HL-60 (cell line): Measurements from ENCODE around the gene CCR1.

ENCODE experiments used
- DNase-seq, 2 experiments: peaks; one replicate each; pipeline ENCODE4 v3.0.0-alpha.2; 2010 to 2020; ENCODE audit warnings: low read depth in 1 of 2, low spot score in 1 of 2
- H3K27ac ChIP-seq: fragments of 250-450 bp; sonication (Bioruptor Pico); replicated peaks from 2 replicates; pipeline ENCODE4 v1.5.1; 2020; ENCODE audit warnings: mild to moderate bottlenecking, moderate library complexity
- H3K27me3 ChIP-seq: fragments of 250-450 bp; sonication (Bioruptor Pico); 2 replicates; pipeline ENCODE4 v1.5.1; 2021; ENCODE audit warnings: mild to moderate bottlenecking, moderate library complexity; ENCODE audit not compliant: insufficient read depth, poor library complexity, severe bottlenecking
- H3K4me3 ChIP-seq: replicated peaks from 2 replicates; pipeline ENCODE4 v1.5.1; 2011; ENCODE audit warnings: mild to moderate bottlenecking, control low read depth, low read length; ENCODE audit not compliant: insufficient read depth
- GABPA ChIP-seq: IDR thresholded peaks from 2 replicates; pipeline ENCODE4 v1.6.1; 2012; ENCODE audit warnings: low read depth
- POLR2AphosphoS5 ChIP-seq: IDR thresholded peaks from 2 replicates; pipeline ENCODE4 v1.6.1; 2012; ENCODE audit warnings: low read depth
- SPI1 ChIP-seq: IDR thresholded peaks from 2 replicates; pipeline ENCODE4 v1.6.1; 2012; ENCODE audit warnings: low read depth, mild to moderate bottlenecking, borderline replicate concordance
- TF ChIP-seq, protein P1 (sequence below): IDR thresholded peaks from 2 replicates; pipeline ENCODE4 v1.6.1; 2012; ENCODE audit warnings: low read depth; ENCODE audit not compliant: insufficient replicate concordance
- TF ChIP-seq, protein P2 (sequence below): IDR thresholded peaks from one replicate; pipeline ENCODE4 v1.5.1; 2011; ENCODE audit warnings: low read length, control low read depth, inconsistent platforms; ENCODE audit not compliant: insufficient read depth

CCR1 gene

DNA sequence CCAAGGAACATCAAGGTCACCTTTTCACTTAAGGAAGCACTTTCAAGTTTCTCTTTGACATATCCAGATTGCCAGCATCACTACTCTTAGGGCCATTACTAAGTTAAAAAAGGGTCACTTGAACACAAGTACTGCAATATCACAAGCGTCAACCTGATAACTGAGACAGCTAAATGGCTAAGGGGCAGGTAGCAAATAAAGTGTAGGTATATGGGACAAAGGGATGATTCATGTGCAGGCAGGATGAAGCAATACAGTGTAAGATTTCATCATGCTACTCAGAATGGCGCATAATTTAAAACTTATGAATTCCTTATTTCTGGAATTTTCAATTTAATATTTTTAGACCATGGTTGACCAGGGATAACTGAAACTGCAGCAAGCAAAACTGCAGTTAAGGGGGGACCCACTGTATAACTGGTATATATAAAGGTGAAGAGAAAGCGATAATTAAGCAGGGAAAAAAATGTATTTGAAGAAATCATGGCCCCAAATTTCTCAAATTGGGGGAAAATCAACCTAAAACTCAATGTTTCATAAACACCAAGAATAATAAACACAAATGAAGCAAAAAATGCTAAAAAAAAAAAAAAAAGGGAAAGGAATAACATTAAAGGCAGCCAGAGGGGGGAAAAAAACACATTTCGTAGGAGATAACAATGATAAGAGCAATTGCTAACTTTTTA lies 13.1 kb downstream of the CCR1 start:
- H3K27me3 ChIP-seq = no peaks in the 10 kb centered on the region
- DNase-seq = no peak
- TF ChIP-seq, protein P1, sequence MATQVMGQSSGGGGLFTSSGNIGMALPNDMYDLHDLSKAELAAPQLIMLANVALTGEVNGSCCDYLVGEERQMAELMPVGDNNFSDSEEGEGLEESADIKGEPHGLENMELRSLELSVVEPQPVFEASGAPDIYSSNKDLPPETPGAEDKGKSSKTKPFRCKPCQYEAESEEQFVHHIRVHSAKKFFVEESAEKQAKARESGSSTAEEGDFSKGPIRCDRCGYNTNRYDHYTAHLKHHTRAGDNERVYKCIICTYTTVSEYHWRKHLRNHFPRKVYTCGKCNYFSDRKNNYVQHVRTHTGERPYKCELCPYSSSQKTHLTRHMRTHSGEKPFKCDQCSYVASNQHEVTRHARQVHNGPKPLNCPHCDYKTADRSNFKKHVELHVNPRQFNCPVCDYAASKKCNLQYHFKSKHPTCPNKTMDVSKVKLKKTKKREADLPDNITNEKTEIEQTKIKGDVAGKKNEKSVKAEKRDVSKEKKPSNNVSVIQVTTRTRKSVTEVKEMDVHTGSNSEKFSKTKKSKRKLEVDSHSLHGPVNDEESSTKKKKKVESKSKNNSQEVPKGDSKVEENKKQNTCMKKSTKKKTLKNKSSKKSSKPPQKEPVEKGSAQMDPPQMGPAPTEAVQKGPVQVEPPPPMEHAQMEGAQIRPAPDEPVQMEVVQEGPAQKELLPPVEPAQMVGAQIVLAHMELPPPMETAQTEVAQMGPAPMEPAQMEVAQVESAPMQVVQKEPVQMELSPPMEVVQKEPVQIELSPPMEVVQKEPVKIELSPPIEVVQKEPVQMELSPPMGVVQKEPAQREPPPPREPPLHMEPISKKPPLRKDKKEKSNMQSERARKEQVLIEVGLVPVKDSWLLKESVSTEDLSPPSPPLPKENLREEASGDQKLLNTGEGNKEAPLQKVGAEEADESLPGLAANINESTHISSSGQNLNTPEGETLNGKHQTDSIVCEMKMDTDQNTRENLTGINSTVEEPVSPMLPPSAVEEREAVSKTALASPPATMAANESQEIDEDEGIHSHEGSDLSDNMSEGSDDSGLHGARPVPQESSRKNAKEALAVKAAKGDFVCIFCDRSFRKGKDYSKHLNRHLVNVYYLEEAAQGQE = no peak
- no peak for TF ChIP-seq GABPA
- TF ChIP-seq, protein P2, sequence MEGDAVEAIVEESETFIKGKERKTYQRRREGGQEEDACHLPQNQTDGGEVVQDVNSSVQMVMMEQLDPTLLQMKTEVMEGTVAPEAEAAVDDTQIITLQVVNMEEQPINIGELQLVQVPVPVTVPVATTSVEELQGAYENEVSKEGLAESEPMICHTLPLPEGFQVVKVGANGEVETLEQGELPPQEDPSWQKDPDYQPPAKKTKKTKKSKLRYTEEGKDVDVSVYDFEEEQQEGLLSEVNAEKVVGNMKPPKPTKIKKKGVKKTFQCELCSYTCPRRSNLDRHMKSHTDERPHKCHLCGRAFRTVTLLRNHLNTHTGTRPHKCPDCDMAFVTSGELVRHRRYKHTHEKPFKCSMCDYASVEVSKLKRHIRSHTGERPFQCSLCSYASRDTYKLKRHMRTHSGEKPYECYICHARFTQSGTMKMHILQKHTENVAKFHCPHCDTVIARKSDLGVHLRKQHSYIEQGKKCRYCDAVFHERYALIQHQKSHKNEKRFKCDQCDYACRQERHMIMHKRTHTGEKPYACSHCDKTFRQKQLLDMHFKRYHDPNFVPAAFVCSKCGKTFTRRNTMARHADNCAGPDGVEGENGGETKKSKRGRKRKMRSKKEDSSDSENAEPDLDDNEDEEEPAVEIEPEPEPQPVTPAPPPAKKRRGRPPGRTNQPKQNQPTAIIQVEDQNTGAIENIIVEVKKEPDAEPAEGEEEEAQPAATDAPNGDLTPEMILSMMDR = no peak
- TF ChIP-seq SPI1 = no peak
- no peak for TF ChIP-seq POLR2AphosphoS5
- no peak overlapping the region for H3K27ac ChIP-seq
- no peak overlapping the region for H3K4me3 ChIP-seq

DNA sequence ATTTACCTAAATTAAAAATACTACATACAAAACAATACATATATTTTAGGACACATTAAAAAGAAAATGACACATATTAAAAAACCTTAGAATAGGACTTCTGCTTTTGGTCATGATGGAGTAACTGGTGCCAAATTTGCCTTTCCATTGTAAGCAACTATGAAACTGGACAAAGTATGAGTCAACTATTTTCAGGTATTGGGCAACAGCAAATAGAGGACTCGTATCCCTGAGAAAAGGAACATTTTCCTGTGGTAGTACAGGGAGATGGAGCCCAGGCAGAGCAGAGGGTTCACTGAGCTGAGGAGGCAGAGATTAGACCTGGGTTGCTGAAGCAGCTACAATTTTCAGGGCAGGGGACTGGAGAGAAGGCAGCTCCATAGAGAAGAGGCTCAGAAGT lies 14.7 kb downstream of the CCR1 start:
- peak; percentile 45 to 51 for DNase-seq
- H3K27me3 ChIP-seq = no peaks in the 10 kb centered on the region
- H3K4me3 ChIP-seq = no peak overlapping the region
- TF ChIP-seq, protein P2 = no peak
- TF ChIP-seq POLR2AphosphoS5 (no peak), SPI1 (peak; percentile 66; the same call in 1 of the 2 replicates)
- TF ChIP-seq, protein P1 = no peak
- no peak overlapping the region for H3K27ac ChIP-seq

DNA sequence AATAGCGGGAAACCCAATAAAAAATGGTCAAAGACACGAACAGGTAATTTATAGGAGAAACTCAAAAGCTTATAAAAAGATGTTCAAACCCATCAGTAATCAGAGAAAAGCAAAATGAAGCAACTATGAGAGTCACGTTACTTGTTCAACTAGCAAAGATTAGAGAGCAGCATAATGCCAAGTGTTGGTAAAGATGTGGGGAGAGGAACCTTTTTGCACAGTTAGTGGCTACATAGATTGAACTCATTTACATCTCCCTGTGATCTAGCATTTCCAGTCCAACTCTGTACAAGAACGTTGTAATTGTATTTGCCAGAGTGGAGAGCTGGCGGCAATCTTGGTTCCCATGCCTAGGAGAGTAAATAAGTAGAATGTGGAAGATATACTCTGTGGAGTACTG lies 15.2 kb downstream of the CCR1 start:
- no peaks in the 10 kb centered on the region for H3K27me3 ChIP-seq
- H3K4me3 ChIP-seq = no peak overlapping the region
- DNase-seq = no peak
- TF ChIP-seq GABPA (no peak), SPI1 (no peak), POLR2AphosphoS5 (no peak)
- TF ChIP-seq, protein P1 = no peak
- TF ChIP-seq, protein P2 = no peak
- H3K27ac ChIP-seq = no peak overlapping the region
